ENCODE results near the gene RALGPS1.

RALGPS1 gene

DNA sequence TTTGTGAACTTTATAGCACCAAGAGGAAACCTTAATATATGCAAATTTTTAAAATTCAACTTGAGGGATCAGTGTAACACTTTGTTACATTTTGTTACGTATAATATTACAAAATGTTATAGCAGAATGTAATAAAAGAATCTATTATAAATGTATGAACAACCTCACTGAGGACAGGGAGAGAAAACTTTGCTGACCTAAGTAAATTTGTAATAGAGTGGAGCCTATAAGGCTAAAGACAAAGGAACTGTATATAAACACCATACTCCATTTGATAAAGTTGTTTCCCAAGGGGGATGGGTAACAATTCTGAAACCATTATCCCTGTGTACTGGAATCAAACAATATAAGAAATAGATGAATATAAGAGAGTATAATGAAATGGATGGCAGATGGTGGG, 130.6 kb downstream of the RALGPS1 start:
- WGBS, 2 experiments: 100% methylated on average over 1 of the region's 1 CpG; no CpG with 5 or more reads in 1 of the 2 experiments
- no peaks in the 10 kb centered on the region for H3K4me1 ChIP-seq (ENCODE audit: control insufficient read depth, insufficient read depth, low read length)
- no peaks in the 10 kb centered on the region for H3K9me3 ChIP-seq (ENCODE audit: control insufficient read depth, low read length)
- H3K27me3 ChIP-seq (ENCODE audit: control insufficient read depth, insufficient read depth, low read length, poor library complexity, severe bottlenecking): no peaks in the 10 kb centered on the region
- no peak overlapping the region for H3K27ac ChIP-seq (ENCODE audit: insufficient read depth, low read depth, low read length, poor library complexity, severe bottlenecking)
- no peaks in the 10 kb centered on the region for H3K36me3 ChIP-seq (ENCODE audit: control insufficient read depth, insufficient read depth, low read length)
- no peak overlapping the region for H3K4me3 ChIP-seq (ENCODE audit: insufficient read depth, low read depth, low read length)

DNA sequence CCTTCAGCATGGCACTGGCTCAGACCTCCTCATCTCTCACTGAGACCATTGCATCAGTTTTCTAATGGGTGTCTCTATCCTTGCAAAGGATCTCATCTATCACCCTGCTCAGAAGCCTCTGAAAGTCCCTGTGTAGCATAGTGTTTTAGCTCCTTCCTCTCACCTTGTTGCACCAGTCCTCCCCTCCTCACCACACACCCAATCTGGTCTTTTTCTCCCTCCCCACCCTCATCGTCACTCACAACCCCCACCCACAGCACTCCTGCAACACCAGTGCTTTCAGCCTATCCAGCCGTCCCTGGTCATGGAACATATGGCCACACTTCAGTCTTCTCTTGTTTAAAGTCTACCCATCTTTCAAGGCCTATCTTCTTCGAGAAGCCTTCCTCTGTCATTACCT, 133.4 kb downstream of the RALGPS1 start:
- H3K27me3 ChIP-seq (ENCODE audit: control insufficient read depth, insufficient read depth, low read length, poor library complexity, severe bottlenecking): no peaks in the 10 kb centered on the region
- H3K4me3 ChIP-seq (ENCODE audit: insufficient read depth, low read depth, low read length): no peak overlapping the region
- H3K4me1 ChIP-seq (ENCODE audit: control insufficient read depth, insufficient read depth, low read length): no peaks in the 10 kb centered on the region
- H3K27ac ChIP-seq (ENCODE audit: insufficient read depth, low read depth, low read length, poor library complexity, severe bottlenecking): no peak overlapping the region
- 93 to 94% methylated on average over 3 of the region's 3 CpGs for WGBS, 2 experiments
- H3K36me3 ChIP-seq (ENCODE audit: control insufficient read depth, insufficient read depth, low read length): no peaks in the 10 kb centered on the region
- no peaks in the 10 kb centered on the region for H3K9me3 ChIP-seq (ENCODE audit: control insufficient read depth, low read length)

DNA sequence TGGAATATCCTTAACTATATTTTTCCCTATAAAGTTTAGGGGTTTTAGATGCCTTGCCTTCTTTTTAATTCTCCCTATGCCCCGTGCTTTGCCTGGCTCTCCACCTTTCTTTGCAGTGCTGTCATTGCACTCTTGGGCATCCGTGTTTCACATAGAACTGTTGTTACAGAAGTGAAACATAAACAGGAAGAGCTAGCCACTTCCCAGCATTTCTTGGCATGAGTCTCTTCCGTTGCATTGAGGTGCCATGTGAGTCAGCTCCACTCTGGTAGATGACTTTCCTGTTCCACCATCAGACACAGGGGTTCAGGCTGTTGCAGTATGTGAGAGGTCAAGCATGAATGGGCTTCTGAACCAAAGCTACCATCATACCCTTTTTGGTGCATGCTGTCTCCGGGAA, 134.5 kb downstream of the RALGPS1 start:
- Histone ChIP-seq H3K4me1 (ENCODE audit: control insufficient read depth, insufficient read depth, low read length) (no peaks in the 10 kb centered on the region), H3K4me3 (ENCODE audit: insufficient read depth, low read depth, low read length) (no peak overlapping the region), H3K27ac (ENCODE audit: insufficient read depth, low read depth, low read length, poor library complexity, severe bottlenecking) (no peak overlapping the region), H3K27me3 (ENCODE audit: control insufficient read depth, insufficient read depth, low read length, poor library complexity, severe bottlenecking) (no peaks in the 10 kb centered on the region), H3K9me3 (ENCODE audit: control insufficient read depth, low read length) (no peaks in the 10 kb centered on the region), H3K36me3 (ENCODE audit: control insufficient read depth, insufficient read depth, low read length) (no peaks in the 10 kb centered on the region)
- 94 to 95% methylated on average over 4 of the region's 4 CpGs for WGBS, 2 experiments

DNA sequence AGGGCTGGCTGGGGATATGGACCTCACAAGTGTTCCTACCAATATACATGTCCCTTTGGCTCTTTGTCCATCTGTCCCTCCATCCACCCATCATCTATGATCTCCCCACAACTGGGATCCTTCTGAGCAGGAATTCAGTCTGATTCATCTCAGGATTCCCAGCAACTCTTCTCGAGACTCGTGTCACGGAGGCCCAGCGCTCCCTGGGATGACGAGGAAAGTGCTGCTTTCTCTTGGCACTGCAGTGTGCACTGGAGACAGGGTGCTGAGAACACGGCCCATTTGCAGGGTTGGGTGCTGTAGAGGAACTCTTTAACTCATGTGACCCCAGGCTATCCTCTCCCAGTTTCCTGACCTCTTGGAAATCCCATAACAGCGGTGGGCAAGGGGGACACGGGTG, 135.0 kb downstream of the RALGPS1 start:
- Histone ChIP-seq H3K27ac (ENCODE audit: insufficient read depth, low read depth, low read length, poor library complexity, severe bottlenecking) (no peak overlapping the region), H3K27me3 (ENCODE audit: control insufficient read depth, insufficient read depth, low read length, poor library complexity, severe bottlenecking) (no peaks in the 10 kb centered on the region), H3K36me3 (ENCODE audit: control insufficient read depth, insufficient read depth, low read length) (no peaks in the 10 kb centered on the region), H3K4me3 (ENCODE audit: insufficient read depth, low read depth, low read length) (no peak overlapping the region), H3K9me3 (ENCODE audit: control insufficient read depth, low read length) (no peaks in the 10 kb centered on the region), H3K4me1 (ENCODE audit: control insufficient read depth, insufficient read depth, low read length) (no peaks in the 10 kb centered on the region)
- WGBS, 2 experiments: 94 to 96% methylated on average over 8 of the region's 8 CpGs

DNA sequence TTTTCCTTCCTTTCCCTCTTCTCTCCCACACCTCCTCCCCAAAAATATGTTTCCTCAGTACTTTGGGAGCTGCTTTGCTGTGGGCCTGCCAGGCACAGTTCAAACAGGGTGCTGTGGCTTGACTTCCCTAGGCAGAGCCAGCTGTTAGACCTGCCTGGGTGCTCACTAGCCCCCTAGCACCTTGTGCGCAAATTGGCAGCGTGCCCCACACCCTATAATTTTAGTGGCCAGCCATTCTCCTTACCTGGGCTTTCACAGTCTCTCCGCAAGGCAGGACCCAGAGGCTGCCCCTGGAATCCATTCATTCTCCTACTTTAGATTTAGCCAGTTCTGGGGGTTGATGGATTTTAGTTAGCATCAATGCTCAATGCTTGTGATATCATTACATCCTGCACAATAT, 135.6 kb downstream of the RALGPS1 start:
- H3K27ac ChIP-seq (ENCODE audit: insufficient read depth, low read depth, low read length, poor library complexity, severe bottlenecking): no peak overlapping the region
- WGBS, 2 experiments: 93 to 99% methylated on average over 3 of the region's 3 CpGs
- H3K9me3 ChIP-seq (ENCODE audit: control insufficient read depth, low read length): no peaks in the 10 kb centered on the region
- no peaks in the 10 kb centered on the region for H3K36me3 ChIP-seq (ENCODE audit: control insufficient read depth, insufficient read depth, low read length)
- no peak overlapping the region for H3K4me3 ChIP-seq (ENCODE audit: insufficient read depth, low read depth, low read length)
- H3K4me1 ChIP-seq (ENCODE audit: control insufficient read depth, insufficient read depth, low read length): no peaks in the 10 kb centered on the region
- no peaks in the 10 kb centered on the region for H3K27me3 ChIP-seq (ENCODE audit: control insufficient read depth, insufficient read depth, low read length, poor library complexity, severe bottlenecking)

DNA sequence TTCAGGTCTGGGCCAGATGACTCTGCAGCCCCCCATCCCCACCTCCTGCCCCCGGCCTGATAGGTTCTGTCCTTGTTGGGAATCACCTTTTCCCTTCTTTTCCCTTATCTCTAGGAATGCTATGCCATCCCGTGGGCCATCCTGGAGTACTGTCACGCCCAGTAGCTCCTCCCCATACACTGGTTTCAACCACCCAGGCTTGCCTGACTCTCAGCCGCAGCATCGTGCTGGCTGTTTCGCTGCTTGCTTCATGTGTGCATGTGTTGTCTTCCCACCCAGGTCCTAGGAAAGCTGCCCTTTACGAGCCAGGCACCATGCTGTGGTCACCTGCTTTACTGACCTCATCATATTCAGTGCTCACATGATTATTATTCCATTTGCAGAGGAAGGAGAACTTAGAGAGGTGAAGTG, 136.0 kb downstream of the RALGPS1 start:
- Histone ChIP-seq H3K9me3 (ENCODE audit: control insufficient read depth, low read length) (no peaks in the 10 kb centered on the region), H3K27me3 (ENCODE audit: control insufficient read depth, insufficient read depth, low read length, poor library complexity, severe bottlenecking) (no peaks in the 10 kb centered on the region), H3K36me3 (ENCODE audit: control insufficient read depth, insufficient read depth, low read length) (no peaks in the 10 kb centered on the region), H3K27ac (ENCODE audit: insufficient read depth, low read depth, low read length, poor library complexity, severe bottlenecking) (no peak overlapping the region), H3K4me3 (ENCODE audit: insufficient read depth, low read depth, low read length) (no peak overlapping the region), H3K4me1 (ENCODE audit: control insufficient read depth, insufficient read depth, low read length) (no peaks in the 10 kb centered on the region)
- WGBS, 2 experiments: 89 to 91% methylated on average over 7 of the region's 7 CpGs

DNA sequence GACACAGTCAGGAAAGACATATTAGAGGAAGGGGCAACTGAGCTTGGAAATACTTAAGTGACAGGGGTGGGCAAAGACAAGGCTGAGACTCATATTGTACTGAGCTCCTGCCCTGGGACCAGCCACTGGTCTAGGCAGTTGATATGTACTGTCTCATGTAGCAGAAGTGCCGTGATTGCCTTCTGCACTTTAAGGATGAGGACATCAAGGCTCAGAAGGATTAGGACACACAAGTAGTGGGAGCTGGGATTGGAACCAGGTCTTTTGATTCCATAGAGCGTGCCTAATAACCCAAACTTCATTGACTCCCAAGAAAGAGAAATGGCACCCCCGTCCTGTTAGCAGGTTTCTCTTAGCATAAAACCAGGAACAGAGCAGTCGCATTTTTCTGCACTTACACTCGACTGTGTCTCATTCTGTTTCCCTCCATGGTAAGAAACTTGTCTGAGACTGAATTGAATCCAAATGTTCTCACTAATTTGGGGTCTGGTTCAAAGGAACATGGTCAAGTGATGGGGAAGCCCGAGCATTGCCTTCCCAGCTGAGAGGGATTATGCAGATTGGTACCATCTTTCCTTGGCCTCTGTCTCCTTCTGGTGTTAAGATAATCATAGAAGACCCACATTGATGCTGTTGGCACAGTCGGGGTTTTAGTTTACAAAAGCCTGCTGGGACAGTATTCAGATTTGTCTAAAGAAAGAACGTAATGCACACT, 137.5 kb downstream of the RALGPS1 start:
- Histone ChIP-seq H3K4me3 (ENCODE audit: insufficient read depth, low read depth, low read length) (no peak overlapping the region), H3K27ac (ENCODE audit: insufficient read depth, low read depth, low read length, poor library complexity, severe bottlenecking) (no peak overlapping the region), H3K4me1 (ENCODE audit: control insufficient read depth, insufficient read depth, low read length) (no peaks in the 10 kb centered on the region), H3K9me3 (ENCODE audit: control insufficient read depth, low read length) (no peaks in the 10 kb centered on the region), H3K27me3 (ENCODE audit: control insufficient read depth, insufficient read depth, low read length, poor library complexity, severe bottlenecking) (no peaks in the 10 kb centered on the region), H3K36me3 (ENCODE audit: control insufficient read depth, insufficient read depth, low read length) (no peaks in the 10 kb centered on the region)
- 90 to 92% methylated on average over 8 of the region's 8 CpGs for WGBS, 2 experiments

DNA sequence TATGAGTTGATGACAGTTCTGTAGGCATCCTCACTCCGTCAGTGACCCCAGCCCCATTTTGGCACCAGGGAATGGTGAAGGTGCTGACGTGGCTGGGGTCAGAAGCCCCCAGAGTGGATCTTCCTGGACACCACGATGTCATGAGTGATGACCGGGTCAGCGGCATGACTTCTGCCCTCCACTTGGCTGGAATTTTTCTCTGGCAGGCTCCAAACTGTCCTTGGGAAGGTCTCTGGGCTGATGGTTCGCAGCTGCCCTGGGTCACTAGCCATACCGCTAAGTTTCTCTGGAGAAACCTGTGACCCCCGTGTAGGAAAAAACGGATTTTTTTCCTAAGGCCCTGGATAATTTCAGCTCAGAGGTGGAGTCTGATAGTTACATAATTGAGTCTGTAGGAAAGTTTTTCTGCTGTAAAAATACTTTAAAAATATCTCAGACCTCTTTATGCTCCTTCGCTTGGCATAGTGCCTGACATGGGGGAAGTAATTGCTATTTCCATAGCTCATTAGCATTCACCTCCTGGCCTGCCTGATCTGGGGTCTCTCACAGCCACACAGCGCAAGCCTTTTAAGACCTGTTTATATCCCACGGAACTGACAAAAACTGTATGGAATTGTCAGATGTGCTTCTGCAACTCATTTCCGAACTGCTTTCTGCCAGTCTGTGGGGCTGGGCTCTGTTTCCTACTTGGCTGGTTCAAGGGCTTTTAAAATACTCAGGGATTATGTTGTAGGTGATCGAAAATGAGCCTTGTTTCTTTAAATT, 138.7 kb downstream of the RALGPS1 start:
- Histone ChIP-seq H3K27ac (ENCODE audit: insufficient read depth, low read depth, low read length, poor library complexity, severe bottlenecking) (no peak overlapping the region), H3K9me3 (ENCODE audit: control insufficient read depth, low read length) (no peaks in the 10 kb centered on the region), H3K36me3 (ENCODE audit: control insufficient read depth, insufficient read depth, low read length) (no peaks in the 10 kb centered on the region), H3K4me1 (ENCODE audit: control insufficient read depth, insufficient read depth, low read length) (no peaks in the 10 kb centered on the region), H3K27me3 (ENCODE audit: control insufficient read depth, insufficient read depth, low read length, poor library complexity, severe bottlenecking) (no peaks in the 10 kb centered on the region), H3K4me3 (ENCODE audit: insufficient read depth, low read depth, low read length) (no peak overlapping the region)
- WGBS, 2 experiments: 95 to 97% methylated on average over 14 of the region's 14 CpGs

DNA sequence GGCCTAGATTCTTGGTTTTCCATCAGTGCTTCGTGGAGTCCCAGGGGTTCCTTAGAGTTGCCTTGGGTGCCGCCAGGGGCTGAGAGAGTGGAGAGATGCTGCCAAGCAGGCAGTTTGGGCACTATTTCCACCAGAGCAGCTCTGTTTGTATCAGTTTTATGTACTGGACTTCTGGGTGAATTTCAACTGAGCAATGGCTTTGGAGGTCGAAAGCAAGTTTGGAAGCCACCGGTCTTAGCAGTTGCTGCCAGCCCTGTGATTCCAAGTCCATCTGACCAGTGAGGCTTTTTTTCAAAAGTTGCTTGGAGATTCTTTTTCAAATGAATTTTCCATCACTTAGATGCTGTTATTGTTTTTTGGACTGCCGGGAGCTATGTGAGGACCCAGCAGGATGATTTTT, 139.4 kb downstream of the RALGPS1 start:
- Histone ChIP-seq H3K4me1 (ENCODE audit: control insufficient read depth, insufficient read depth, low read length) (no peaks in the 10 kb centered on the region), H3K36me3 (ENCODE audit: control insufficient read depth, insufficient read depth, low read length) (no peaks in the 10 kb centered on the region), H3K4me3 (ENCODE audit: insufficient read depth, low read depth, low read length) (no peak overlapping the region), H3K27ac (ENCODE audit: insufficient read depth, low read depth, low read length, poor library complexity, severe bottlenecking) (no peak overlapping the region), H3K27me3 (ENCODE audit: control insufficient read depth, insufficient read depth, low read length, poor library complexity, severe bottlenecking) (no peaks in the 10 kb centered on the region), H3K9me3 (ENCODE audit: control insufficient read depth, low read length) (no peaks in the 10 kb centered on the region)
- WGBS, 2 experiments: 94% methylated on average over 4 to 5 of the region's 5 CpGs

DNA sequence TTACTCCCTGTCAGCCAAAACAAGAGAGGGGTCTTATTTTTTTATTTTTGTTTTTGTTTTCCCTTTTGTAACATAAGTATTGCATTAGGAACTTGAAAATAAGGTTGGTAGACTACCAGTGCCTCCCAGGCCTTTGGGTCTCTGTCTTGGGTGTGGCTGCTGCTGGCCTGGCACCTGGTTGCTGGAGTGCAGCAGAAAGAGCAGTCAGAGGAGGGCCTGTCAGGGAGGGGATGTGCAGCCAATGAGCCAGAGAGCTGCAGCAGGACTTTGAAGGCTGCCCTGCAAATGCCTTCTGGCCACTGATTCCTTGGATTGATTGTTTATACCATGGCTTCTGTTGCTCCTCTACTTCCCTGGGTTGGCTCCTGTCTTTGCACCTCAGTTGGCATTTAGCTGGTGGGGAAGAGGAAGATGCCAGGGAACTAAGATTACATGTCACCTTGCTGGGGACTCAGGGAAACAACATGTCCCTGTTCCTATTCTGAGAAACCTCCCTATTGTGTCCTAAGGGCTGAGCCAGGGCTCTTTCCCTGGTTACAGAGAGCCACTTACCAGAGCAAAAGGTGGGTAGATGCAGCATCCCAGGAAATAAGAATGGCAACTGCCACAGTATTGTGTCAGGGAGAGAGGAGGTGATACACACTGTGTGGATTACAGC, 141.3 kb downstream of the RALGPS1 start:
- Histone ChIP-seq H3K9me3 (ENCODE audit: control insufficient read depth, low read length) (no peaks in the 10 kb centered on the region), H3K4me1 (ENCODE audit: control insufficient read depth, insufficient read depth, low read length) (no peaks in the 10 kb centered on the region), H3K4me3 (ENCODE audit: insufficient read depth, low read depth, low read length) (no peak overlapping the region), H3K27ac (ENCODE audit: insufficient read depth, low read depth, low read length, poor library complexity, severe bottlenecking) (no peak overlapping the region), H3K27me3 (ENCODE audit: control insufficient read depth, insufficient read depth, low read length, poor library complexity, severe bottlenecking) (no peaks in the 10 kb centered on the region), H3K36me3 (ENCODE audit: control insufficient read depth, insufficient read depth, low read length) (no peaks in the 10 kb centered on the region)
